Activated CD8-positive, alpha-beta T cell treated with anti-CD3 and anti-CD28 coated beads for 36 hours (primary cell): ENCODE data around the gene SLC1A4. TPM values are rescaled to one million over a fixed set of nuclear protein-coding genes. Genes with fewer than 3 reads are reported as not detected.

Experiments
- ATAC-seq: fragments of 200-7000 bp; cut with Tn5 transposase; one replicate; pipeline ENCODE4 v1.10.0; 2021; ENCODE audit warnings: mild to moderate bottlenecking, moderate library complexity
- CTCF ChIA-PET: fragments of 350-600 bp; sonication (Branson Sonifier 250); formaldehyde crosslinking; loops from one replicate; lab custom pipeline; 2021; ENCODE audit warnings: antibody characterized with exemption; lab: Charles Lee
- POLR2A ChIA-PET: fragments of 350-600 bp; sonication (Branson Sonifier 250); formaldehyde crosslinking; loops from one replicate; lab custom pipeline; 2021; ENCODE audit warnings: antibody characterized with exemption; lab: Charles Lee
- DNase-seq: peaks from one replicate; pipeline ENCODE4 v3.0.0-alpha.2; 2020
- H3K27ac Mint-ChIP-seq: one replicate; pipeline ENCODE4 v1.8.0; 2021; ENCODE audit warnings: mild to moderate bottlenecking, mixed read lengths
- H3K27me3 Mint-ChIP-seq: one replicate; pipeline ENCODE4 v1.8.0; 2021; ENCODE audit warnings: mixed read lengths
- H3K36me3 Mint-ChIP-seq: one replicate; pipeline ENCODE4 v1.8.0; 2021; ENCODE audit warnings: low read depth, mixed read lengths
- H3K4me1 Mint-ChIP-seq: one replicate; pipeline ENCODE4 v1.8.0; 2021; ENCODE audit warnings: low read depth, mixed read lengths
- H3K4me3 Mint-ChIP-seq: one replicate; pipeline ENCODE4 v1.8.0; 2021; ENCODE audit warnings: mild to moderate bottlenecking, moderate library complexity, mixed read lengths
- H3K9me3 Mint-ChIP-seq: one replicate; pipeline ENCODE4 v1.8.0; 2021; ENCODE audit warnings: mixed read lengths
- intact Hi-C: fragments of 100-400 bp; cut with micrococcal nuclease; formaldehyde crosslinking; loops from one replicate; pipeline ENCODE4 v1.10.0; 2022
- total RNA-seq, 2 experiments: library from RNA; stranded (reverse); gene quantifications; one replicate each; pipeline ENCODE4 v1.2.3, GENCODE V29; 2021
- TF ChIP-seq, protein P1 (sequence below): fragments of 200-600 bp; IDR thresholded peaks from one replicate; pipeline ENCODE4 v1.8.0; 2022; ENCODE audit warnings: antibody characterized with exemption, mild to moderate bottlenecking

Gene SLC1A4
- total RNA-seq, 2 experiments from 2014 or later, result 14.6 to 14.9 TPM

DNA sequence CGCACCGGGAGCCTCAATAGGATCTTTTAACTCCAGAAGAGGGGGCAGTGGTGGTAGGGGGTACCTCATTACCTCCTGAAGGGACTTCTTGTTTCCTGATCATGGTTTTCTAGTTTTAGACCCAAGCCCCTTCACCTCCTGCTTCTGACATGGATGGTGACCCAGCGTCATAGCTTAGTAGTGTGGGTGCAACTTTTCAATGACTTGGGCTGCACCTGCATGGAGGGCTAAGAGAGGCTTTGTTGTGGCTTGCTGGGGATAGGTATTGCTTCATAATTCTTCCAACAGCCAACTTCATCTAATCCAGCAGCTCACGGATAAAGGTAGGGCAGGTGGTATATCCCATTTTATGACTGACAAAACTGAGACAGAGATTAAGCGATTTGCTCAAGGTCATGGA lies 3.0 kb downstream of the SLC1A4 start:
- CTCF ChIA-PET, result interaction anchor here (0.5 to 2.2 kb wide), 3 partner anchors 74 to 441 kb away, joined by 3 to 12 read pairs (median 6); no protein-coding TSS in a partner anchor
- H3K9me3 Mint-ChIP-seq, result no peaks in the 10 kb centered on the region
- no peak for DNase-seq
- no peak overlapping the region for H3K27ac Mint-ChIP-seq
- H3K4me3 Mint-ChIP-seq, result no peak overlapping the region
- no peak for ATAC-seq
- TF ChIP-seq, protein P1, sequence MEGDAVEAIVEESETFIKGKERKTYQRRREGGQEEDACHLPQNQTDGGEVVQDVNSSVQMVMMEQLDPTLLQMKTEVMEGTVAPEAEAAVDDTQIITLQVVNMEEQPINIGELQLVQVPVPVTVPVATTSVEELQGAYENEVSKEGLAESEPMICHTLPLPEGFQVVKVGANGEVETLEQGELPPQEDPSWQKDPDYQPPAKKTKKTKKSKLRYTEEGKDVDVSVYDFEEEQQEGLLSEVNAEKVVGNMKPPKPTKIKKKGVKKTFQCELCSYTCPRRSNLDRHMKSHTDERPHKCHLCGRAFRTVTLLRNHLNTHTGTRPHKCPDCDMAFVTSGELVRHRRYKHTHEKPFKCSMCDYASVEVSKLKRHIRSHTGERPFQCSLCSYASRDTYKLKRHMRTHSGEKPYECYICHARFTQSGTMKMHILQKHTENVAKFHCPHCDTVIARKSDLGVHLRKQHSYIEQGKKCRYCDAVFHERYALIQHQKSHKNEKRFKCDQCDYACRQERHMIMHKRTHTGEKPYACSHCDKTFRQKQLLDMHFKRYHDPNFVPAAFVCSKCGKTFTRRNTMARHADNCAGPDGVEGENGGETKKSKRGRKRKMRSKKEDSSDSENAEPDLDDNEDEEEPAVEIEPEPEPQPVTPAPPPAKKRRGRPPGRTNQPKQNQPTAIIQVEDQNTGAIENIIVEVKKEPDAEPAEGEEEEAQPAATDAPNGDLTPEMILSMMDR, result no peak
- intact Hi-C loops, result no loop called here
- H3K27me3 Mint-ChIP-seq, result peaks cover 9% of the 10 kb centered on the region
- H3K4me1 Mint-ChIP-seq, result peaks cover 35% of the 10 kb centered on the region
- peaks cover 35% of the 10 kb centered on the region for H3K36me3 Mint-ChIP-seq
- POLR2A ChIA-PET, result no interaction called here

- H3K9me3 Mint-ChIP-seq, result no peaks in the 10 kb centered on the region
- POLR2A ChIA-PET, result no interaction called here
- CTCF ChIA-PET, result interaction anchor here (0.5 to 1.6 kb wide), 5 partner anchors 47 to 442 kb away, joined by 3 to 6 read pairs (median 3); no protein-coding TSS in a partner anchor
- H3K4me1 Mint-ChIP-seq, result peaks cover 31% of the 10 kb centered on the region
- DNase-seq, result no peak
- no peak overlapping the region for H3K4me3 Mint-ChIP-seq
- H3K27me3 Mint-ChIP-seq, result peaks cover 9% of the 10 kb centered on the region
- intact Hi-C loops, result no loop called here
- H3K36me3 Mint-ChIP-seq, result peaks cover 38% of the 10 kb centered on the region
- no peak for ATAC-seq
- TF ChIP-seq, protein P1, result no peak
- H3K27ac Mint-ChIP-seq, result no peak overlapping the region
Measured at GRCh38 chr2:64992990-64993389, 3.8 kb downstream of the SLC1A4 start.

GRCh38 chr2:64995041-64995440 lies 5.8 kb downstream of the SLC1A4 start:
- POLR2A ChIA-PET, result no interaction called here
- no peaks in the 10 kb centered on the region for H3K9me3 Mint-ChIP-seq
- no peak for ATAC-seq
- no peak overlapping the region for H3K4me3 Mint-ChIP-seq
- peaks cover 30% of the 10 kb centered on the region for H3K4me1 Mint-ChIP-seq
- no peak for DNase-seq
- H3K36me3 Mint-ChIP-seq, result peaks cover 38% of the 10 kb centered on the region
- intact Hi-C loops, result no loop called here
- H3K27me3 Mint-ChIP-seq, result peaks cover 9% of the 10 kb centered on the region
- H3K27ac Mint-ChIP-seq, result no peak overlapping the region
- TF ChIP-seq, protein P1, result no peak
- CTCF ChIA-PET, result interaction anchor here (0.8 to 3.7 kb wide), 4 partner anchors 16 to 80 kb away, joined by 3 to 13 read pairs (median 4); no protein-coding TSS in a partner anchor

DNA sequence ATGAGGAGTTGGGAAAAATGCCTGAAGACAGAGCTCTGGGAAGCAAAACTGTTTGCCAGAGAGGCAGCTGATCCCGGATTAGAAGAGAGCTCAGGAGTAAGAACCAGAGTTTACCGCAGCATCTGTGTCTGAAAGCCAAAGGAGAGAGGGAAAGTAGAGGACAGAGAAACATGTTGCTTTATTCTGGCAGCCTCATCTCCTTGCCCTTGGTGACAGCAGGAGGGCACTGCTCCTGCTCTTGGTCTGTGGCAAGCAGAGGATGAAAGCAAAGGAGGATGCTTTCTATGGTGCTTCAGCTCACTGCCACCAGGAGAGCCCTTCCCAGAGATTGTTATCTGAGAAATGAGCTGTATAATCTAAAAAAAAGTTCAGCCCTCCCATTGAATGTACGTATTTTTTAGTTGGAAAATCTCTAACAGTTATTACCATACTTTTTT lies 7.7 kb downstream of the SLC1A4 start:
- peaks cover 29% of the 10 kb centered on the region for H3K36me3 Mint-ChIP-seq
- H3K4me3 Mint-ChIP-seq, result no peak overlapping the region
- intact Hi-C loops, result no loop called here
- peaks cover 5% of the 10 kb centered on the region for H3K27me3 Mint-ChIP-seq
- H3K27ac Mint-ChIP-seq, result no peak overlapping the region
- no peaks in the 10 kb centered on the region for H3K9me3 Mint-ChIP-seq
- ChIA-PET CTCF (interaction anchor here (0.8 to 3.7 kb wide), 3 partner anchors 14 to 79 kb away, joined by 3 to 13 read pairs (median 4); no protein-coding TSS in a partner anchor), POLR2A (no interaction called here)
- ATAC-seq, result no peak
- TF ChIP-seq, protein P1, result no peak
- no peak for DNase-seq
- H3K4me1 Mint-ChIP-seq, result peaks cover 13% of the 10 kb centered on the region

GRCh38 chr2:64998658-64999061 lies 9.5 kb downstream of the SLC1A4 start:
- H3K4me1 Mint-ChIP-seq, result peaks cover 2% of the 10 kb centered on the region
- no peak for ATAC-seq
- H3K36me3 Mint-ChIP-seq, result peaks cover 18% of the 10 kb centered on the region
- H3K27me3 Mint-ChIP-seq, result no peaks in the 10 kb centered on the region
- TF ChIP-seq, protein P1, result no peak
- H3K27ac Mint-ChIP-seq, result no peak overlapping the region
- intact Hi-C loops, result no loop called here
- ChIA-PET CTCF (interaction anchor here (1.2 to 1.9 kb wide), 2 partner anchors 9 to 13 kb away, joined by 3 to 5 read pairs; partner anchors contain the start of gene SLC1A4), POLR2A (interaction anchor here (0.9 to 1.4 kb wide), 2 partner anchors 10 to 55 kb away, joined by 3 to 4 read pairs; no protein-coding TSS in a partner anchor)
- no peak overlapping the region for H3K4me3 Mint-ChIP-seq
- no peaks in the 10 kb centered on the region for H3K9me3 Mint-ChIP-seq
- DNase-seq, result no peak
